Aorta (tissue), 4 donors: Measurements from ENCODE around the gene ACRV1. TPM values are rescaled to one million over a fixed set of nuclear protein-coding genes. Genes with fewer than 3 reads are reported as not detected.

Experiments used
- polyA plus RNA-seq, 2 donors: library from polyadenylated mRNA; stranded (reverse); fragments of 200-250 nt; gene quantifications; one replicate each; pipeline ENCODE4 v1.2.3, GENCODE V29; 2013
- total RNA-seq, 2 donors: library from RNA; stranded (reverse); fragmentation: NEBNext Ultra II Directional; extraction: Animal tissue kit (Norgen Biotek cat#: 25700); gene quantifications; one replicate each; pipeline ENCODE4 v1.2.1, GENCODE V29; 2021
- donor health status: healthy with polysubstance abuse.
- donor health status: Bipolar disorder and iron deficiency.
- donor health status: DM: no; HTN: no; CAD: no.
- donor health status: DM: yes; HTN: yes; CAD: no.

The ACRV1 gene
- total and polyA plus RNA-seq, 4 donors = not detected

Other genes starting within 250 kb of the ACRV1 start
- gene FEZ1, start 184.6 kb downstream of the ACRV1 start, total RNA-seq = 10 to 100 TPM; 54.9 to 77.6 TPM
- gene FEZ1, start 184.6 kb downstream of the ACRV1 start, polyA plus RNA-seq = 10 to 100 TPM; 87.5 to 99.2 TPM
- 10 to 100 TPM; 47.1 to 50.1 TPM for gene EI24, start 111.4 kb downstream of the ACRV1 start, total RNA-seq
- gene EI24, start 111.4 kb downstream of the ACRV1 start, polyA plus RNA-seq = 10 to 100 TPM; 55.4 to 59.7 TPM
- 100 to 1,000 TPM; 105 to 112 TPM for gene STT3A, start 88.0 kb downstream of the ACRV1 start, total RNA-seq
- 10 to 100 TPM; 19.8 to 61.4 TPM for gene STT3A, start 88.0 kb downstream of the ACRV1 start, polyA plus RNA-seq
- gene CHEK1, start 55.7 kb downstream of the ACRV1 start, total RNA-seq = 1 to 10 TPM; 4.3 to 6.2 TPM
- 1 to 10 TPM; 2.1 to 2.7 TPM for gene CHEK1, start 55.7 kb downstream of the ACRV1 start, polyA plus RNA-seq
- gene PATE1, start 65.4 kb upstream of the ACRV1 start, total RNA-seq = not detected
- gene PATE1, start 65.4 kb upstream of the ACRV1 start, polyA plus RNA-seq = not detected
- not detected for gene PATE2, start 98.0 kb upstream of the ACRV1 start, total RNA-seq
- gene PATE2, start 98.0 kb upstream of the ACRV1 start, polyA plus RNA-seq = not detected
- not detected for gene PATE3, start 107.3 kb upstream of the ACRV1 start, total RNA-seq
- not detected for gene PATE3, start 107.3 kb upstream of the ACRV1 start, polyA plus RNA-seq
- gene PATE4, start 152.5 kb upstream of the ACRV1 start, total RNA-seq = not detected
- under 1 TPM in 1 of 2 donors, not detected in 1; 0.50 TPM for gene PATE4, start 152.5 kb upstream of the ACRV1 start, polyA plus RNA-seq
- gene HYLS1, start 206.8 kb upstream of the ACRV1 start, total RNA-seq = 1 to 10 TPM; 3.3 to 3.6 TPM
- gene HYLS1, start 206.8 kb upstream of the ACRV1 start, polyA plus RNA-seq = 1 to 10 TPM; 2.7 to 4.5 TPM
- gene PUS3, start 222.4 kb upstream of the ACRV1 start, total RNA-seq = 1 to 10 TPM; 8.8 to 9.4 TPM
- gene PUS3, start 222.4 kb upstream of the ACRV1 start, polyA plus RNA-seq = 1 to 10 TPM; 8.0 to 8.1 TPM
- gene DDX25, start 223.7 kb upstream of the ACRV1 start, total RNA-seq = under 1 TPM in 1 of 2 donors, not detected in 1; 0.30 TPM
- not detected for gene DDX25, start 223.7 kb upstream of the ACRV1 start, polyA plus RNA-seq